ENCODE measurements around the gene DCBLD1.

DCBLD1 gene

DNA sequence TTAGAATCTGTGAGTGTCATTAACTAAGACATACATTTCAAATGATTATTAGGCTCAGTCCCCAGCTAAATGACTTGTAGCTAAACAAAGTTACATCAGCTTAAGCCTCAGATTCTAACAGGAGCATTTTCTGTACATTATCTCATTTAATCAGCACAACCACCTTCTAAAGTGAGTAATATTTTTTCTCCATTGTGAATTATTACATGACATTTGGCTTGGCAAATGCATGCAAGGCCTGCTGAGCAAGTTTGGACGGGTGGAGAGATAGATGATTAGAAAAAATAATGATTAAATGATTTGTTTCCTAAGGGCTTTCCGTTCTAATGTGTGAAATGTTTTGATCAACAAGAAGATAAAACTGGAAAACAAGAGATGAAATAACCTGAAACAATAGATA, 20.7 kb downstream of the DCBLD1 start:
- H3K27ac ChIP-seq (ENCODE audit: low read depth, low read length, poor library complexity, severe bottlenecking): no peak overlapping the region
- H3K27me3 ChIP-seq (ENCODE audit: insufficient read depth, low read length): no peaks in the 10 kb centered on the region
- no peak overlapping the region for H3K4me3 ChIP-seq (ENCODE audit: low read depth, low read length, poor library complexity, severe bottlenecking)
- TF ChIP-seq, protein P1, sequence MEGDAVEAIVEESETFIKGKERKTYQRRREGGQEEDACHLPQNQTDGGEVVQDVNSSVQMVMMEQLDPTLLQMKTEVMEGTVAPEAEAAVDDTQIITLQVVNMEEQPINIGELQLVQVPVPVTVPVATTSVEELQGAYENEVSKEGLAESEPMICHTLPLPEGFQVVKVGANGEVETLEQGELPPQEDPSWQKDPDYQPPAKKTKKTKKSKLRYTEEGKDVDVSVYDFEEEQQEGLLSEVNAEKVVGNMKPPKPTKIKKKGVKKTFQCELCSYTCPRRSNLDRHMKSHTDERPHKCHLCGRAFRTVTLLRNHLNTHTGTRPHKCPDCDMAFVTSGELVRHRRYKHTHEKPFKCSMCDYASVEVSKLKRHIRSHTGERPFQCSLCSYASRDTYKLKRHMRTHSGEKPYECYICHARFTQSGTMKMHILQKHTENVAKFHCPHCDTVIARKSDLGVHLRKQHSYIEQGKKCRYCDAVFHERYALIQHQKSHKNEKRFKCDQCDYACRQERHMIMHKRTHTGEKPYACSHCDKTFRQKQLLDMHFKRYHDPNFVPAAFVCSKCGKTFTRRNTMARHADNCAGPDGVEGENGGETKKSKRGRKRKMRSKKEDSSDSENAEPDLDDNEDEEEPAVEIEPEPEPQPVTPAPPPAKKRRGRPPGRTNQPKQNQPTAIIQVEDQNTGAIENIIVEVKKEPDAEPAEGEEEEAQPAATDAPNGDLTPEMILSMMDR (IDR thresholded peaks at IDR 0.05; ENCODE audit: low read length): no peak
- TF ChIP-seq EZH2 (IDR thresholded peaks at IDR 0.05; ENCODE audit: borderline replicate concordance, low read length): no peak
- no peak overlapping the region for H2AFZ ChIP-seq (ENCODE audit: low read length)
- no peaks in the 10 kb centered on the region for H3K9me2 ChIP-seq (ENCODE audit: low read depth, low read length)
- no peaks in the 10 kb centered on the region for H4K20me1 ChIP-seq (ENCODE audit: insufficient read depth, low read length)
- no peaks in the 10 kb centered on the region for H3K79me2 ChIP-seq (ENCODE audit: insufficient read depth, low read length)
- peaks cover 4% of the 10 kb centered on the region for H3K4me1 ChIP-seq (ENCODE audit: insufficient read depth, low read length, severe bottlenecking)
- no peak overlapping the region for H3K9ac ChIP-seq (ENCODE audit: low read length)
- H3K4me2 ChIP-seq (ENCODE audit: low read length): no peak overlapping the region
- no peaks in the 10 kb centered on the region for H3K9me3 ChIP-seq (ENCODE audit: low read length)
- peaks cover 15% of the 10 kb centered on the region; the same call in 1 of the 2 replicates for H3K36me3 ChIP-seq (ENCODE audit: insufficient read depth, low read length)
- no peaks in the 10 kb centered on the region for H3F3A ChIP-seq (ENCODE audit: insufficient read depth, low read length)

DNA sequence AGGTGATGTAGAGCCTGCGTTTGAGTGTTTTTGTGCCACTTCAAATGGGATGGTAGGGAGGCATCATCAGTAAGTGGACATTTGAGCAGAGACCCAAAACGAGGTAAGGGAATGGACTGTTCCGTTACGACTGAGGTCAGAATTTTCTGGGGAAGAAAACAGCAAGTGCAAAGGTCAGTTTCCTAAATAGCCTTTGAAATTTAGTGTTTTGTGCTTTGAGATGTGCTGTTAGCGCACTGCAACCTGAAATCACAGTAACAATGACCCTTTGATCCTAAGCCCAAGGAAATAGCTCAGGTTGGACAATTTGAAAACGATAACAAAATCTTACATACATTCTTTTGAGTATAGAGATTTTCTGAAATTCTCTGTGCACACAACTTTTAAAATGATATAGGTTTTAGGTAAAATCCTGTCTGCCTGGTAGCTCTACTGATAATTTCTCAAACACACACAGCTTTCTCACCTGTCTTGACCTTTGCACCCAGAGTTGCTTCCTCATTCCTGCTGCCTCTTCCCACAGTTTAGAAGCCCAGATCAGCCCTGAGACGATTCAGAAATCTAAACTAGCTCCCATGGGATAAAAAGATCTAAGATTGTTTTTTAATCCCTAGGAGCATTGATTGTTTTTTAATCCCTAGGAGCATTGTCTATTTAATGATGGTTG, 22.1 kb downstream of the DCBLD1 start:
- Histone ChIP-seq H3K9ac (ENCODE audit: low read length) (no peak overlapping the region), H2AFZ (ENCODE audit: low read length) (no peak overlapping the region), H3K27ac (ENCODE audit: low read depth, low read length, poor library complexity, severe bottlenecking) (no peak overlapping the region), H3F3A (ENCODE audit: insufficient read depth, low read length) (no peaks in the 10 kb centered on the region), H3K79me2 (ENCODE audit: insufficient read depth, low read length) (no peaks in the 10 kb centered on the region), H3K9me3 (ENCODE audit: low read length) (no peaks in the 10 kb centered on the region), H3K9me2 (ENCODE audit: low read depth, low read length) (no peaks in the 10 kb centered on the region), H3K4me3 (ENCODE audit: low read depth, low read length, poor library complexity, severe bottlenecking) (no peak overlapping the region), H3K4me2 (ENCODE audit: low read length) (no peak overlapping the region), H3K36me3 (ENCODE audit: insufficient read depth, low read length) (peaks cover 15% of the 10 kb centered on the region; the same call in 1 of the 2 replicates), H4K20me1 (ENCODE audit: insufficient read depth, low read length) (no peaks in the 10 kb centered on the region), H3K27me3 (ENCODE audit: insufficient read depth, low read length) (no peaks in the 10 kb centered on the region), H3K4me1 (ENCODE audit: insufficient read depth, low read length, severe bottlenecking) (no peaks in the 10 kb centered on the region)
- TF ChIP-seq, protein P1 (IDR thresholded peaks at IDR 0.05; ENCODE audit: low read length): no peak
- TF ChIP-seq EZH2 (IDR thresholded peaks at IDR 0.05; ENCODE audit: borderline replicate concordance, low read length): no peak

DNA sequence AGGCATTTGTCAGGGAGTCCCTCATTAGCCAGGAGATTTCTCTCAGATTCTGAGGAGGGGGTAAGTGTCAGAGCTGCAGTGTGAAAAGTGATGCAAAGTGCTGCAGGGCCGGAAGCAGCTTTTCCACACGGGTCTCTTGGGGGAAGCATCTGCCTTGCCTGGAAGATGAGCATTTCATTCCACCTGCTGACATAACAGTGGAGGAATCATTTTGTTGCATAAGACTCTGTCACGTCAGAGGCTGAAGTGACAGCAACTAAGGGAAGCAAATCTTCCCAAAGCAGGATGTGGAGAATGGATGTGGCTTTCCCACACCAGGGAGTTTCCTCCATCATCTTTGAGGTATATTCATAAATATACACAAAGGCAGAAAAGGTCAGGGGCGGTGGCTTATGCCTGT, 22.8 kb downstream of the DCBLD1 start:
- no peaks in the 10 kb centered on the region for H4K20me1 ChIP-seq (ENCODE audit: insufficient read depth, low read length)
- no peak for TF ChIP-seq EZH2 (IDR thresholded peaks at IDR 0.05; ENCODE audit: borderline replicate concordance, low read length)
- TF ChIP-seq, protein P1 (IDR thresholded peaks at IDR 0.05; ENCODE audit: low read length): no peak
- H2AFZ ChIP-seq (ENCODE audit: low read length): no peak overlapping the region
- peaks cover 15% of the 10 kb centered on the region; the same call in 1 of the 2 replicates for H3K36me3 ChIP-seq (ENCODE audit: insufficient read depth, low read length)
- no peaks in the 10 kb centered on the region for H3K79me2 ChIP-seq (ENCODE audit: insufficient read depth, low read length)
- H3K27me3 ChIP-seq (ENCODE audit: insufficient read depth, low read length): no peaks in the 10 kb centered on the region
- no peak overlapping the region for H3K9ac ChIP-seq (ENCODE audit: low read length)
- no peaks in the 10 kb centered on the region for H3F3A ChIP-seq (ENCODE audit: insufficient read depth, low read length)
- no peaks in the 10 kb centered on the region for H3K9me3 ChIP-seq (ENCODE audit: low read length)
- no peak overlapping the region for H3K4me2 ChIP-seq (ENCODE audit: low read length)
- H3K4me1 ChIP-seq (ENCODE audit: insufficient read depth, low read length, severe bottlenecking): no peaks in the 10 kb centered on the region
- H3K4me3 ChIP-seq (ENCODE audit: low read depth, low read length, poor library complexity, severe bottlenecking): no peak overlapping the region
- H3K9me2 ChIP-seq (ENCODE audit: low read depth, low read length): no peaks in the 10 kb centered on the region
- no peak overlapping the region for H3K27ac ChIP-seq (ENCODE audit: low read depth, low read length, poor library complexity, severe bottlenecking)

All from OCI-LY1 (cell line).